Effector CD8-positive, alpha-beta T cell (primary cell): ENCODE measurements around the gene BRD9.

Source experiments
- DNase-seq: peaks from one replicate; lab custom pipeline; 2025; lab: John Stamatoyannopoulos, UW

The BRD9 gene

DNA sequence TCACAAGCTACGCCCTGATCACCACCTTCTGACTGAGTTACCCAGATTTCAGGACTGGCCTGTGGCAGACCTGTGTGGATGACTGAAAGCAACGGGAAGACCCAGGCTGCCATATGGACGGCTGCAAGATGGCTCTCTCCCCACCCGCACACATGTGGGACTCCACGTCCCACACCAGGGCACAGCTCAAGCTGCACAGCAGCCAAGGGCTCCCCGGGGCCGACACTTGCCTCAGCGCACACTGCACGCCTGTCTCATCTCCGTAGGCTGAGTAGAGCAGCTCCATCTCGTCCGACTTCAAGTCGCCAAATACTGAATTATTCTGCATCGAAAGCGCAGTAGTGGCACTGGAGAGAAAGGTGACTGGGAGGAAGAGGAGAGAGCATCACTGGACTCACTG, 14.5 kb downstream of the BRD9 start:
- DNase-seq = no peak

DNA sequence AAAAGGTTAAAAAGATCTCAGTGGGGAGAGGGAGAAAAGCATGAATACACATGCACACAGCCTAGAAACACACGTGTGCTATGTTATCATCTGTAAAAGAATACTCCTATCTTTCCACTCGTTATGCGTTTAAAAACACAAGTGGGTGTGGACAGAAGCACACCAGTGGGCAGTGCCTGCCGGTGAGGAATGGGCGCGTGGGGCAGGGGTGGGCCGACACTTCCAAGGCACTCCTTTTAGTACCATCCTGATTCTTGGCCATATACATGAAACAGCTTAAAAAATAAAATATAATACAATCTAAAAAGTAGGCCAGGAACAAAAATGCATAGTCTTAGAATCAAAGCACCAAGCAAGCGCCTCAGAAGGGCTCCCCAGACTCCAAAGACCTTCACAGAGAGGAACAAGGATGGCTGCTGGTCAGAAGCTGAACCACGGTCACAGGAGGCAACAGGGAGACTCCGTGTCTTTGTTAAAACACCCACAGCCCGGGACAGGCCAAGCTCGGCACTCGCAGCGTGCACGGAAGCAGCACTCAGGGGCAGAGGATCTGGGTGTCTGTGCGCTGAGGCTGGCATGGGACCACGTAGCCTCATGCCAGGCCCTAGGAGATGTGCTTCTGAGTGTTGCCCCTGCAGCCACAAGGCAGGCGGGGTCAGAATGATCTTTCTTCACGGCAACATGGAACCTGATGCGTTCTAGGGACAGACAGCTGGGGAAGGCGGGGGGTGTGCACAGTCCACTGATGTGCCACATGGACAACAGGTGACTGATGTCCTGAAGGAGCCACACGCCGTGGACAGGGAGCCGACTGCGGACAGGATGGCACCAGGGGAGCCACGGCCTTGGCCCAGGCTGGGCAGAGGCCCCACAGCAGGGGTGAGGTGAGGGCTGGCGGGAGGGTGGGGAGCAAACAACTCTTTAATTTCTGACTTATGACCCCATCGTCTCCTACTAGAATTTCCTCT, 15.9 kb downstream of the BRD9 start:
- DNase-seq = no peak

DNA sequence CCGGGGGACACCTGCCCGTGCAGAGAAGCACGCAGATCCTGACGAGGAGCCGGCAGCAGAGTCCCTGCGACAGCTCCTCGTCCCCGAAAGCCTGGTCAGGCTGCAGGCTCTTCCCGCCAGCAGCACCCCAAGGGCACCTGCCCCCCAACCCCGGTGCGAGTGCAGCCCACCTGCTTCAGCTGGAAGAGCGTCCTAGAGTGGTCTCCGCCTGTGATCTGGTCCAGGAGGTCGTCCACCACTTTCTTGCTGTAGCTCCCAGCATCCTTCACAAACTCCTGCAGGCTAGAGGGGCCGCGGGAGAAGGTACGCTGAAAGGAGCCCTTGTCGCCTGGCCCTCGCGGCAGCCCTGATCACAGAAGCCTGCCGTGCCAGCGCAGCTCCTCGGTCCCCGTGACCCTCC, 16.7 kb downstream of the BRD9 start:
- no peak for DNase-seq

DNA sequence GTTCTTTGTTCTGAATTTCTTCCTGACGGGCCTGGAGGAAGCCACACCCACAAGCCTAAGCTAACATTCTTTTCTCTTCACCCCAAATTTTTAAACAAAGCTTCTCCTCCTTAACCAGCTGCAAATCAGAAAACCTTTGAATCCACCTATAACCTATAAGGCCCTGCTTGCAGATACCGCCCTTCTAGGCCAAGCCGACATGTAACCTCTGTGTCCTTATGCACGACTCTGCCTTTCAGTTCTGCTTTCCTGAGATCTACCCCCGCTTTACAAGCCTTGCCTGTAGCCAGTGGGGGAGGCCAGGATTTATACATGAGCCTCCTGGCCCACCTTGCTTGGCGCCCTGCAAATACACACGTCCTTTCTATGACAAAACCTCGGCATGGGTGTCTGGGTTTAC, 19.3 kb downstream of the BRD9 start:
- no peak for DNase-seq

DNA sequence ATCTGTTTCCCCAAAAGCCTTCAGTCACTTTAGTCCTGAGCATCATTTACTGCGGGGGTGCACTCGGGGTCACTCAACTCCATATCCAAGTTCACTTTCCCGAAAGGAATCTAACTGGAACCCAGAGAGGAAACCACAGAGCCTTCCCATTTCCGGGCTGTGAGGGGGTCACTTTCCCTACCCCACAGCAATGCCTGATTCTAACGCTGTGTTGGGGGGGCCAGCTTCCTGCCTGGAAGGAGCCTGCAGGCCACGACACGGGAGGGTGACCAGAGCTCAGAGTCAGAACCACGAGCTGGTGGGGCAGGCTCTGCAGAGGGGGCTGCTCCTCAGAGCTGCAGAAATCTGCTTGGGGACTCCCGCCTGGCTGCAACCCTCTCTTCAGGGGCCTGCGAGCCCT, 20.3 kb downstream of the BRD9 start:
- DNase-seq = no peak

DNA sequence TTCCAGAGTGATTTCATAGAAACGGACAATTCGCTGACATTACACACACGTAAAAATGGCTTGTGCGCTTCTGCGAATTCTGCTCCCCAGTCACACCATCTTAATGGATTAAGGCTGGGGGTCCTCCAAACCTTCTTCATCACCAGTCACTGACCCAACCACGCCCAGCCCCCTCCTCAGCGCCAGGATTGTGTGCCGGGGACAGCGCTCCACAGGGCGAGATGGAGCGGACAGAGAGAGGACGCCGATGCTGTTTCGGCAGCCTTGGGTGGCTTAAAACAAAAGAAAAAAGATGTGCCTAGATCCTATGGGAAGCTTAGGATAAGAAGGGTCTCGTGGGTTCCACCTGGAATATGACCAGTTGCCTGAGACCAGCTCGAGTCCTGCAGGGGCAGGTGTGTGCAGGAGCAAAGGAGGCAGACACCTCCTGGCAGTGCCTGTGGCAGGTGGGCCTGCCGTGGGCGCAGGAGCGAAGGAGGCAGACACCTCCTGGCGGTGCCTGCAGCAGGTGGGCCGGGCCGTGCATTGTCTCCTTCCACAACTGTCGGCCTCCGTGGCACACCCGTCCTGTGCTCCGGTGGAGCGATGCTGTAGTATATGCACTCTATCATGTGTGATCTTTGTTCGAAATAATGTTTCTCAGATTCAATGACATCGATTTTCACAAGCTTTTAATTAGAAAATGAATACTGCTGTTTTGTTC, 20.9 kb downstream of the BRD9 start:
- DNase-seq = no peak

DNA sequence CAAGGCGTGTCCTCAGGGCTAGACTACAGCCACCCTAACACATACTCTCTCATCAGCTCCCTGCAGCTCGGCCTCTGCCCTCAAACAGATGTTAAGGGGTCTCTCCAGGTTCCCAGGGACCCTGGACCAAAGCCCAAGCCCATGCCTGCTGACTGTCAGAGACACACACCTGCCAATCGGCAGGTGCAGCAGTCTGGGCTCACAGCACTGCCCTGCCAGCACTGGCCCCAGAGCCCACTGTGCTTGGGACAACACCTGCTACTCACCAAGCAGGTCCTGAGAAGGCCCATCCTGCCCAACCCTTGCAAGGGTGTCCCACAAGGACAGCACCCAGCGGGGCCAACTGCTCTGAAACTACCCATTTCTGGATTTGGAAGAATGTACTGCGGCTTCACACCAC, 21.6 kb downstream of the BRD9 start:
- DNase-seq = no peak

DNA sequence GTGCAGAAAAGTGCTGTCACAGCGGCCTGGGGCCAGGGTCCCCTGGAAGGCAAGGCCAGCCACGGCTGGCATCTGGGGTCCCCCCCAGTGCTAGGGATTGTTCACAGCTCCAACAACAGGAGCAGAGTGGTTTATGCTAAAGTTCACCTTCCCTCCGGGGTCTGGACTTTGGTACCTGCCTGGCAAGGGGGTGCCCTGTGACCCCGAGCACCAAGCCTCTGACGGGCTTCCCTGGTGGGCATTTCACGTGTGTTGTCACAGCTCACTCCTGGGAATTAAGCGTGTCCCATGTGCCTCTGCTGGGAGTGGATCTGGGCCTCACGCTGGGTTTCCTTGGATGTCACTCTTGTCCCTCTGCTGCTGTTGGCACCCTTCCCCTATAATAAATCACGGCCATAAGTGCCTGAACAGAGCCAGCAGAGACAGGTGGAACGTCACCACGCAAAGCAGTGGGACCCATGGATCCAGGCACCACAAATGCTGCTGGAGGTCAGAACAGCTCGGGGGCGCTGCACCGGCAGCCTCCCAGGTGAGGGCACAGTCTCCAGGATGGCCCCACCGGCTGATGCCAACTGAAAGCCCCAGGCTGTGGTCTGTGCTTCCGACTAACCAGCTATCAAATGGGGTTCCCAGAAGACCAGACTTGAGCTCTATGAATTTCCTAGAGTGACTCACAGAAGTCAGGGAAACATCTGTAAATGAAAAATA, 24.0 kb downstream of the BRD9 start:
- no peak for DNase-seq

DNA sequence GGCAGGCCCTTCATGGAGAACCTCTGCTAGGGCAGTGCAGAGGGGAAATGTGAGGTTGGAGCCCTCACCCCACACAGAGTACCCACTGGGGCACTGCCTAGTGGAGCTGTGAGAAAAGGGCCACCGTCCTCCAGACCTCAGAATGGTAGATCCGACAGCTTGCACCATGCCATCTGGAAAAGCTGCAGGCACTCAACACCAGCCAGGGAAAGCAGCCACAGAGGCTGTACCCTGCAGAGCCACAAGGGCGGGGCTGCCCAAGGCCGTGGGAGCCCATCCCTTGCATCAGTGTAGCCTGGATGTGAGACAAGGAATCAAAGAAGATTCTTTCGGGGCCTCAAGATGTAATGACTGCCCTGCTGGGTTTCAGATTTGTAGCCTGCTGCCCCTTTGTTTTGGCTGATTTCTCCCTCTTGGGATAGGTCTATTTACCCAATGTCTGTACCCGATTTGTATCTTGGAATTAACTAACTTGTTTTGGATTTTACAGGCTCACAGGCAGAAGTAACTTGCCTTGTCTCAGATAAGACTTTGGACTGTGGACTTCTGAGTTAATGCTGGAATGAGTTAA, 25.2 kb downstream of the BRD9 start:
- no peak for DNase-seq

DNA sequence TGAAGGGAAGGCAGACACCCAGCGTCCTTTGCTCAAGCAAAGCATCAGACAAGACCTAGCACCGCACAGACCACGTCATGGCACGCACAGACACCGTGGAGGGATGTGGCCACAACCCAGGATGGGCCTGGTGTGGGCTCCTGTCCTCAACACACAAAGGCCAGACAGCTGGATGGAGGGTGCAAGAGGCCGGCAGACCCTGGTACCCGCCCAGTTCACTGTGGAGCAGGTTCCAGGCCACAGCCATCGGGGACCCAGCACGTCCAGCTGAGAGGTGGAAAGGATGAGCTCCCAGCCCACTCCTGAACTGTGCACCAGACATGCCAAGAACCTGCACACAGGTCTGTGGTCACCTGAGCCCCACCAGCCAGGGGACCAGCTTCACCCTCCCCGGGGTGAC, 26.8 kb downstream of the BRD9 start:
- no peak for DNase-seq

DNA sequence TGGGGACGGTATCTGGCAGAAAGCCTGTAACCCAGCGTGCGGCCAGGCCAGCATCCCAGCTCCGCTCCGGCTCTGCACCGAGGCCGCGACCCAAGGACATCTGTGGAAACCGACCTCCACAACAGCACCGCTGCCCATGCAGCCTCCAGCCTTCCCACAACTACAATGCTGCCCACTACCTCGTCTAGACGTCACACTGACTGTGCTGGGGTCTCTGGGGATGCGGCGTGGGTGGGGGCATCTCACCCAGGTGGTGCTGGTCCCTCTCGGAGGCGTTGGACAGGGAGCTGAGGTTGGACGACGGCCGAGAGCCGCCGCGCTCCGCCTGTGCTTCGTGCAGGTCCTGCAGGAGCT, 27.5 kb downstream of the BRD9 start:
- no peak for DNase-seq

DNA sequence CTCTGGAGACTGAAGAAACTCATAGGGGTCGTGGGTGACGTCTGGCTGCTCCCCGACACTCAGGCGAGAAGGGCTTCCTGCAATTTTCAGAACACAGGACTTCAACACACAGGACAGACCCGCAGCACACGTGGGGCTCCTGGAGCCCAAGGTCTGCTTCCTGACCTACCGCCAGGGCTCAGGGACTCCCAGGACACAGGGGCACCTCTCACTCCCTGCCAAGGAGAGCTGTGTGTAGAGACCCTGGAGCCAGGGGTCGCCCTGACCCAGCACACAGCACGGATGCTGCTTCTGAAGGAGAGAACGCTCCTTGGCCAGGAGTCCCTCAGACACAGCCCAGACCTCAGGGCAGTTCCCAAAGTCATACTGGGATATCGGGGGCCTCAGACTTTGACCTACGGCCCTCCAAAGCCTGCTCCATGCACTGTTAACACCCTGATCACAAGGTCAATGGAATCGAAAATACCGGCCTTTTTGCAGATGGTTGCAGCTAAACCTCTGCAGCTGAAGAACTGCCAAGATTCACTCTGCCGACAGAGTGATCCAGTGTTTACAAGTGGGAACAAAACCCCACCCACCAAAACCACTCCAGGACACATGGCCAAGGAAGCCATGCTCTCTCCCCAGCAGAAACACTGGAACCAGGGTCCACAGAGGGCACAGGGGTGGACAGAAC, 28.0 kb downstream of the BRD9 start:
- DNase-seq = no peak

DNA sequence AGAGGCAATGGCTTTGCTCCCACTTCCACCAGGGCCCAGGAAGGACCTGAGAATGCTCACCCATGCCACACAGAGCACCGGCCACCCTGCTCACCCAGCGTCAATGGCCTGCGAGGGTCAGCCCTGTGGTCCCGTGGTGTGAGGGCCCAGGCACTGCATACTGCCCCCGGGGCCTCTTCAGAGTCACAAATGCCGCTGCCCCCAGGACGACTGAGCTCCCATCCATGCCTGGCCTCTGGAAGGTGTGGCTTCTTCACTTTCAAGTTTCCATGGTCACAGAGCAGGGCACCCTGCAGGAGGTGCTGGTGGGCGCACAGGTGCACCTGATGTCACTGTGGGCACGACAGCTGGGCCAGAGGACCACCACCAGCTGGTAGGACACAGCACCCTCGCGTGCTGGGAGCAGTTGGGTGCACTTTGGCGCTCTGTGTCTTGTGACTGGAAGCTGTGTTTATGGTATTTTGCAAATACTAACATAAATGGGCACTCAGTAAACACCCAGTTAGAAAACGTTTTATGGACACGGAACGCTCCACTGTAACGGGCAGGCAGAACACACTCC, 29.3 kb downstream of the BRD9 start:
- DNase-seq = no peak

DNA sequence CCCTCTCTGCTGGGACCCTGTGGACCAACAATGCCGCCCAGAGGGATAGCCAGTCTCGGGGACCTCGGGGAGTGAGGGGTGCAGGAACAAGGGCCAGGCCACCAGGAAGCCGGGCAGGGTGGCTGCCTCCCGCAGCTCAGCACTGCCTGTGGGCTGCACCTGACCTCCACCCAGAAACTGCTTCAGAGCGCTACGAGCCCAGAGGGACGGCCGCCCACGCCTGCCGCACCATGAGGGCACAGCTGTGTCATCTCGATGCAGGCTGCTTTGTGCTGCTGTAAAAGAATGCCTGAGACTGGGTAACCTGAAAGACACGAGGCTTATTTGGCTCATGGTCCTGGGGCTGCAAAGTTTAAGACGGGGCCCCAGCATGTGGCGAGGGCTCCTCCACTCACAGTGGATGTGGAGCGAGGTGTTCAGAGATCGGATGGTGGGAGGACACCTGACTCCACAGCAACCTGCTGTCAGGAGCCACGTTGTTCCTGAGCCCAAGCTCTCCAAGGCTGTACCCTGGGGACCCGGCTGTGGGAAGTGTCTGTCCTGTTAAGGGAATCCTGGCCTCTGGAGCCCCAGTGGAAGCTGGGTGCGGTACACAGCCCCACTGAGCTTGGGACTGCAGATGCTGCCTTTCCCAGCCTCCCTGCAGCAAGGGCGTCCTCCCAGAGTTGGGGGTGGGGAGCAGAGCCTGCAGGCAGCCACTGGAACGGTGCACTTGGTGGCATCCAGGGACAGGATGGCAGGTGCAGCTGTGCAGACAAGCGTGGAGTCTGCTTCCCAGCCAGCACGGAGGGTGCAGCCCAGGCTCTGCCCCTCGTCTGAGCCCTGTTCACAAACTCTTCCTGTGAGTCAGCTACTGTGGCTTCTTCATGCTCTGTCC, 30.0 kb downstream of the BRD9 start:
- no peak for DNase-seq

DNA sequence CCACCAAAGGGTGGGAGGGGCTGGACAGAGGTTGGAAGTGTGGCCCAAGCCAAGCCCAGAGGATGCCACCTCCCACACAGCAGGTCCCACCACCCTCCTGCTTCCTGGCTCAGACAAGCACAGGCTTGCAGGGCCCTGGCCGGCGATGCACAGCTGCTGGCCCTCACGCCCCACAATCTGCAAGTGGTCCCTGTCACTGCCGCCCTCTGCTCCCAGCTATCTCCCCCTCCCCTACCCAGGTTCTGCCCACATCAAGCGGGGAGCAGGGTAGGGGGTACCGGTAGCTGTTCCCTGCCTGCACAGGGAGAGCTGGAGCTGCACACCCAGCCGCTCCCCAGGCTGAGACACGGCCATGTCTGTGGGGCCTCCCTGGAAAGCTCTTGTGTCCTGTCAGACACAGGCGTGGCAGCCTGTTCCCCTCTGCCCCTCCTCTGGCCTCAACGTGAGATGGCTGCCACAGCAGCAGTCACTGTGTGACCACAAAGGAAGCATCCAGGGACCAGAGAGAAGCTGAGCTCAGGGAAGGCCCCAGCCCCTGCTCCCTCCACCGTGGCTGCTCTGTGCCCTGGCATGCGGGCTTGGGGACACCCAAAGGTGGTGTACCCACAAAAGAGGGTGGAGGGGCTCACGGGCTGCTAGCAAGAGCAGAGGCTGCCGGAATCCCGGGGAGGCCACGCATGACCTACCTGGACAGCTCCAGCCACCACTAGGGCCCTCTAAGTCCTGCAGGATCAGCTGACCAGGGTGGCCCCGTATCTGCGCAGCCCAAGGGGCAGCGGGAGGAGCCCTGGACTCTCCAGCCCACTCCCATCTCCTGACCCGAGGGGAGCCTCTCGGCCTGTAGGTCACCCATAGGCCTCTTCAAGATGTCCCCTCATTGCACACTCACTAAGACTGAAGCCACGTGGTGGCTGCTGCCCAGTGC, 30.9 kb downstream of the BRD9 start:
- DNase-seq = no peak

DNA sequence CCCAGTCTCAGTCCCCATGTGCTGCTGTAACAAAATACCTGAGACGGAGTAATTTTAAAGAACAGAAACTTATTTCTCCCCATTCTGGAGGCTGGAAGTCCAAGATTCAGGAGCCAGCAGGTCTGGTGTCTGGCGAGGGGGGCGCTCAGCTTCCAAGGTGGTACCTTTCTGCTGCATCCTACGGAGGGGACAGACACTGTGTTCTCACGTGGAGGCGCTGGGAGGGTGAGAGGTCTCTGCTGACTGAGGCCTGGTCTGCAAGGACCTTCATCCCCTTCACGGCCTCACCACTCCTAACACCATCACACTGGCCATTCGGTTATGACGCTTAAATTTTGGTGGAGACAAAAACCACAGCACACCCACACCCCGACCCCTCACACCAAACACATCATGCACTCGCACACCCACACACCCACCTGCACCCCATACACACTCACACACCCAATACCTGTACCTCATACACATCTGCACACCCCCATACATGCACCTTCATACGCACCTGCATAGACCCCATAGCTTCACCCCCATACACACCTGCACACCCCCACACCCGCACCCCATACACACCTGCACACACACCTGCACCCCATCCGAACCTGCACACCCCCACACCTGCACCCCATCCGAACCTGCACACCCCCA, 32.0 kb downstream of the BRD9 start:
- DNase-seq = no peak

DNA sequence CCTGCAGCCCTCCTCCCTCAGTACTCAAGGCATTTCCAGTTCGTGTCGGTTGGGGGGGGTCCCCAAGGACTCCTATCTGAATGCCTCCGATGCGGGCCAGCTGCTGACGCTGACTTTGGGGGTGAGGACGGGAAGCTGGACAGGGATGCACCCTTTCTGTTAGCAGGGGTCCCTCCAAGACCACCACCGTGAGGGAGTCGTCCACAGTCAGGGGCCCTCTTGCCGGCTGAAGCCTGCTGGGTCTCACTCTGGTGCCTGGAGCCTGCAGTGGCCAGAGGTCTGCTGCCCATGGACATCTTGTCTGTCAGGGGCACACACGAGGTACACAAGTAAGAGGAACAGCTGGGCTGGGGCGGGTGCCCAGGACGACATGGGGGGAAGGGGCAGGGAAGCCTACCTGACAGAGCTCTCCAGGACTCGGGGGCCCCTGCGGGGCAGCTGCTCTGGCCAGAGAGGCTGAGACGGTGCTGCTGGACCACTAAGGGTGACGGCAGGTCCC, 32.8 kb downstream of the BRD9 start:
- no peak for DNase-seq

DNA sequence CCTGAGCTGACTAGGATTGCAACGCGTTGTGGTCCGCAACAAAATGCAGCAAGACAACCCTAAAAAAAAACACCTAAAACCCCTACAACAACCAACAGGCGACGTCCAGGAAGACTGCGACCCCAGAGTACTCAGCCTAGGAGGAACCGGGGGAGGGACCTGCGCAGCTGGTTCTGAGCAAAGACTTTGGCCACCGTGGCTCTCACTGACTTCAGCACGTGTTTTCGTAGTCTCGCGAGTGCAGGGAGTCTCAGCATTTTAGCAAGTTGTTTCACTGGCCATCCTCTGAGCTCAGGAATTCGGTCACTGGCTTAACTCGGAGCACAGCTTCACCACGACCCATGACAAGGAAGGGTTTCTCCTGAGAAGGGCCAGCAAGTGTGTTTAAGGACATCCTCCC, 33.2 kb downstream of the BRD9 start:
- no peak for DNase-seq

DNA sequence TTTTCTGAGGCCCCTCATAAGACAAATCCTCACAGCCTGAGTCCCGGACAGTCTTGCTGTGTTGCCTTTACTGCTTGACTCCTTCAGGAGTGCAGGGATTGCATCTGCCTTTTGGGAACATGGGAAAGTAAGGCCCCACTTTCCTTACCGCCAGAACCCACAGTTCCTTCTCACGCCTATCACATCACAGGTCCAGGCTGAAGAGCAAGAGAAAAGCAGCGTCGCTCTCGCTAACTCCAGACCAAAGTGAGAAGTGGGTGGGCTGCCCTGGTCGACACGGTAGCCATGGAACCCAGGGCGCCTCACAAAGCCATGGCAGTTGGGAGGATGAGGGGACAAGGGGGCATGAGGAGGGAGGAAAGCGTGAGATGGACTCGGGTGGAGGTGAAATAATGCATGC, 33.9 kb downstream of the BRD9 start:
- no peak for DNase-seq
